ENCODE measurements around the gene SPEG.

DNA sequence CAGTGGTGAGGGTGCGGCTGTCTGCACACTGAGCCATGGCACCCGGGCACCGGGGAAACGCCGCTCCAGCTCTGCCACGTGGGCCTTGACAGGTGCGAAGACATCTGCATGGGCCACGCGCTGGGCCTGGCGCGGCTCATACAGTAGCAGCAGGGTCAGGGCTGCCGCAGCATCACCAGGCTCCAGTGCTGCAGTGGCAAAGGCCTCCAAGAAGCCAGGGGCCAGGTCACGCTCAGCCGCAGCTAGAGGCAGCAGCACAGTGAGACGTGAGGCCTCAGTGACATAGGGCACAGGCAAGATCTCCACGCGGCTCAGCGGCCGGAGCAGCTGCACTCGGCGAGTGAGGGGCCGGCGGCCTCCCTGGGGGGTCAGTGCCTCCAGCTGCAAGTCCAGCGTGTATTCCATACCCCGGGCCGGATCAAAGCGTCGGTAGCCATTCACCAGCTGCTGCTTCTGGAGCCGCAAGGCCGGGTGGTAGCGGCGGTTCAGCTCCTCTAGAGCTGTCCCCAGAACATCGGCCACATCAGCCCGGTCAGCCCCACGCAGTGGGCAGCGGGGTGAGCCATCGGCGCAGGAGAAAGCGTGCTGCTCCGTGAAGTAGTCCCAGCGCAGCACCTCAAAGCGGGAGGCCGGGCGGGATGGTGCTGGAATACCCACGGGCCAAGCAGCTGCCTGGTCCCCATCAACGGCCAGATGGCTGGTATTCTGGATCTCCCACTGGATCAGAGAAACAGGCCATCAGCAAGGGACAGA lies 105.5 kb downstream of the SPEG start:
- TF ChIP-seq EZH2 (IDR thresholded peaks at IDR 0.05) (no peak), POLR2AphosphoS5 (IDR thresholded peaks at IDR 0.05; ENCODE audit: borderline replicate concordance, low read depth, low read length) (no peak)

Measured in SK-N-MC (cell line).